HepG2 (cell line): ENCODE data around the gene EYA2. TPM values are rescaled to one million over a fixed set of nuclear protein-coding genes. Genes with fewer than 3 reads are reported as not detected.
A peak's percentile ranks its signal among the peaks of the same experiment; 100 is the strongest.

ENCODE experiments used
- CBX2 ChIP-seq, 2 experiments: fragments of 200-600 bp in 1 of 2; sonication (generic); formaldehyde crosslinking in 1 of 2; IDR thresholded peaks; 2 replicates each; pipeline versions ENCODE4 v1.7.0 to v1.8.1; 2018 to 2022; ENCODE audit warnings: low read depth in 2 of 2, low read length in 1 of 2, mild to moderate bottlenecking in 1 of 2, missing genetic modification reagents in 1 of 2
- EHMT2 ChIP-seq: fragments of 200-600 bp; sonication (generic); IDR thresholded peaks from 2 replicates; pipeline ENCODE4 v1.7.0; 2017; ENCODE audit warnings: antibody characterized with exemption, low read depth, low read length, borderline replicate concordance
- ELF1 ChIP-seq: sonication (generic); formaldehyde crosslinking; IDR thresholded peaks from 2 replicates; pipeline ENCODE4 v1.4.0; 2020; ENCODE audit warnings: missing genetic modification reagents
- ELF3 ChIP-seq: IDR thresholded peaks from 2 replicates; pipeline ENCODE4 v1.6.1; 2016; ENCODE audit warnings: missing genetic modification reagents, missing compliant biosample characterization
- FOXA1 ChIP-seq, 2 experiments: fragments of 450-650 bp in 1 of 2; sonication (generic) in 1 of 2; formaldehyde crosslinking in 1 of 2; IDR thresholded peaks; 2 replicates each; pipeline versions ENCODE4 v1.4.0 to v1.6.1; 2016 to 2020; ENCODE audit warnings: missing genetic modification reagents in 1 of 2
- GABPB1 ChIP-seq: IDR thresholded peaks from 2 replicates; pipeline ENCODE4 v1.6.1; 2016; ENCODE audit warnings: mild to moderate bottlenecking, missing genetic modification reagents, moderate library complexity, missing compliant biosample characterization
- GLI4 ChIP-seq: sonication (generic); formaldehyde crosslinking; IDR thresholded peaks from 2 replicates; pipeline ENCODE4 v1.5.1; 2020; ENCODE audit warnings: missing genetic modification reagents, mild to moderate bottlenecking, moderate library complexity, borderline replicate concordance
- HDAC2 ChIP-seq: sonication (generic); formaldehyde crosslinking; IDR thresholded peaks from 2 replicates; pipeline ENCODE4 v1.4.0; 2020; ENCODE audit warnings: missing genetic modification reagents
- HES4 ChIP-seq: sonication (generic); formaldehyde crosslinking; IDR thresholded peaks from 2 replicates; pipeline ENCODE4 v1.9.0; 2021; ENCODE audit warnings: mild to moderate bottlenecking, missing genetic modification reagents, borderline replicate concordance
- MEIS1 ChIP-seq: sonication (generic); formaldehyde crosslinking; IDR thresholded peaks from 2 replicates; pipeline ENCODE4 v1.9.0; 2021; ENCODE audit warnings: mild to moderate bottlenecking, missing genetic modification reagents, moderate library complexity, borderline replicate concordance
- PHF21A ChIP-seq: sonication (generic); formaldehyde crosslinking; IDR thresholded peaks from 2 replicates; pipeline ENCODE4 v1.5.0; 2020; ENCODE audit warnings: mild to moderate bottlenecking, missing genetic modification reagents
- POGZ ChIP-seq: sonication (generic); formaldehyde crosslinking; IDR thresholded peaks from 2 replicates; pipeline ENCODE4 v1.4.0; 2020; ENCODE audit warnings: mild to moderate bottlenecking, missing genetic modification reagents
- SALL1 ChIP-seq: sonication (generic); formaldehyde crosslinking; IDR thresholded peaks from 2 replicates; pipeline ENCODE4 v1.8.0; 2022; ENCODE audit warnings: mild to moderate bottlenecking, missing genetic modification reagents
- SP1 ChIP-seq, 2 experiments: fragments of 450-650 bp in 1 of 2; sonication (generic) in 1 of 2; formaldehyde crosslinking in 1 of 2; IDR thresholded peaks; 2 replicates each; pipeline versions ENCODE4 v1.4.0 to v1.6.1; 2016 to 2020; ENCODE audit warnings: missing genetic modification reagents in 1 of 2
- SUZ12 ChIP-seq: fragments of 150-350 bp; IDR thresholded peaks from 2 replicates; pipeline ENCODE4 v1.6.1; 2014; ENCODE audit warnings: low read depth, low read length
- THAP11 ChIP-seq: IDR thresholded peaks from 2 replicates; pipeline ENCODE4 v1.6.1; 2016; ENCODE audit warnings: missing biosample characterization, missing genetic modification reagents
- ZBTB20 ChIP-seq: sonication (generic); formaldehyde crosslinking; IDR thresholded peaks from 2 replicates; pipeline ENCODE4 v1.8.1; 2023; ENCODE audit warnings: missing genetic modification reagents, low read depth, mild to moderate bottlenecking, borderline replicate concordance
- ZFP36L2 ChIP-seq: sonication (generic); formaldehyde crosslinking; IDR thresholded peaks from 2 replicates; pipeline ENCODE4 v1.4.0; 2020; ENCODE audit warnings: missing genetic modification reagents
- ZFY ChIP-seq: sonication (generic); formaldehyde crosslinking; IDR thresholded peaks from 2 replicates; pipeline ENCODE4 v1.4.0; 2020; ENCODE audit warnings: missing genetic modification reagents
- ZMYM3 ChIP-seq: sonication (generic); formaldehyde crosslinking; IDR thresholded peaks from 2 replicates; pipeline ENCODE4 v1.5.1; 2020; ENCODE audit warnings: mild to moderate bottlenecking, missing genetic modification reagents
- ZNF12 ChIP-seq: sonication (generic); formaldehyde crosslinking; IDR thresholded peaks from 2 replicates; pipeline ENCODE4 v1.5.0; 2020; ENCODE audit warnings: missing genetic modification reagents
- ZNF44 ChIP-seq: sonication (generic); formaldehyde crosslinking; IDR thresholded peaks from 2 replicates; pipeline ENCODE4 v1.5.1; 2020; ENCODE audit warnings: mild to moderate bottlenecking, missing genetic modification reagents
- ZNF615 ChIP-seq: sonication (generic); formaldehyde crosslinking; IDR thresholded peaks from 2 replicates; pipeline ENCODE4 v1.5.0; 2020; ENCODE audit warnings: mild to moderate bottlenecking, missing genetic modification reagents, borderline replicate concordance
- ZNF660 ChIP-seq: sonication (generic); formaldehyde crosslinking; IDR thresholded peaks from 2 replicates; pipeline ENCODE4 v1.5.1; 2020; ENCODE audit warnings: mild to moderate bottlenecking, low read depth, missing genetic modification reagents, borderline replicate concordance
- ZNF883 ChIP-seq: sonication (generic); formaldehyde crosslinking; IDR thresholded peaks from 2 replicates; pipeline ENCODE4 v1.5.1; 2020; ENCODE audit warnings: mild to moderate bottlenecking, missing genetic modification reagents; ENCODE audit errors: not compliant biosample characterization
- polyA plus RNA-seq, 8 experiments: library from polyadenylated mRNA; depleted of rRNA in 3 of 8; stranded (reverse) in 7 of 8; unstranded in 1 of 8; fragments of >200 nt; fragmentation: Illumina TruSeq in 4 of 8; extraction: Trizol in 4 of 8; gene quantifications; 2 replicates each; pipeline versions ENCODE4 v1.2.1 to v1.2.3, GENCODE V29; 2011 to 2016; ENCODE audit warnings: low read depth in 4 of 8, missing spikeins in 1 of 8, mixed read lengths in 1 of 8; ENCODE audit not compliant: insufficient read depth in 1 of 8
- total RNA-seq, 5 experiments: library from RNA; depleted of rRNA; stranded (reverse); fragments of >200 nt; fragmentation: Illumina TruSeq; extraction: Trizol; gene quantifications; 2 replicates each; pipeline ENCODE4 v1.2.3, GENCODE V29; 2016; ENCODE audit warnings: low read depth in 1 of 5
- TF ChIP-seq, protein P1 (sequence below): sonication (generic); formaldehyde crosslinking; IDR thresholded peaks from 2 replicates; pipeline ENCODE4 v1.5.1; 2020; ENCODE audit warnings: mild to moderate bottlenecking, missing genetic modification reagents, moderate library complexity
- TF ChIP-seq, protein P2 (sequence below): sonication (generic); formaldehyde crosslinking; IDR thresholded peaks from 2 replicates; pipeline ENCODE4 v1.4.0; 2020; ENCODE audit warnings: missing genetic modification reagents
- TF ChIP-seq, protein P3 (sequence below): IDR thresholded peaks from 2 replicates; pipeline ENCODE4 v1.6.1; 2012; ENCODE audit warnings: inconsistent platforms

The EYA2 gene
- total and polyA plus RNA-seq, 2 of the 13 experiments (the other 11 are each of a cell fraction or from before 2014, with no cell fraction given), result not detected

DNA sequence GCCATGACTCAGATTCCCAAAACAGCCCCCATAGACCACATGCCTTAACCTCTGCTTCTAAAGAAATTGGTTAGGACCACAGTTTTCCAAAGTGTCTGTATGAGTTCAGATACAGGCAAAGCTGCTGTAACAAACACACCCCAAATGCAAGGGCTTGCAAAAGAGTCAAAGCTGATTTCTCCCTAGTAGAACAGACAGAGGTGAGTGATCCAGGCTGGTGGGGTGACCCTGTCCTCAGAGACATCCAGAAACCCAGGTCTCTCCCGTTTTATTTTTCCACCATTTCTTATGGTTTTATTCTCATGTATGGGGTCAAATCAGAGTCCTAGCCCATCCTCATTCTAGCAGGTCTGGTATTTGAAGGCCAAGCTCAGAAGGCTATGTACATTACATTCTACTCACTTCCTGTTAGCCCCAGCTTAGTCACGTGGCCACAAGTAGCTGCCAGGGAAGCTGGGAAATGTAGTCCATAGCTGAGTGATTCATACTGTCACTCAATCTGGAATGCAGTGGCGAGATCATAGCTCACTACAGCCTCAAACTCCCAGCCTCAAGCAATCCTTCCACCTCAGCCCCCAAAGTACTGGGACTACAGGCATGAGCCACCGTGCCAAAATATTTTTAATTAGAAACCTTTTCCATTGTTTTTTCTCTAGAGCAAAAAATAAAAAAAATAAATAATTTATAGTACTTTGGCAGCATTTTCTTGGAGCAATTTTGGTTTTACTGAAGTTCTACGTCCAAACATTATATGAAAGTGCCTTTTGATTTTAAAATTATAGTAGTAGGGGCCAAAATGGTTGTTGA is 286.6 kb downstream of the EYA2 start (continued):
- peak; percentile 67; the same call in 1 of the 2 replicates for TF ChIP-seq ZFY (CRISPR knock-in tag)
- TF ChIP-seq SALL1 (CRISPR knock-in tag), result 0 out of 2 replicates have a peak, but pooled peaks have one; percentile 40
- peak; percentile 89 for TF ChIP-seq GABPB1 (CRISPR knock-in tag)
- TF ChIP-seq FOXA1 (IDR thresholded peaks at IDR 0.05), result no peak
- TF ChIP-seq FOXA1 (CRISPR knock-in tag; IDR thresholded peaks at IDR 0.05), result peak; percentile 94
- no peak for TF ChIP-seq HES4 (CRISPR knock-in tag)
- TF ChIP-seq ZNF12 (CRISPR knock-in tag), result peak; percentile 97
- TF ChIP-seq ZFP36L2 (CRISPR knock-in tag), result no peak
- peak; percentile 99 for TF ChIP-seq THAP11 (CRISPR knock-in tag)
- TF ChIP-seq, protein P1, sequence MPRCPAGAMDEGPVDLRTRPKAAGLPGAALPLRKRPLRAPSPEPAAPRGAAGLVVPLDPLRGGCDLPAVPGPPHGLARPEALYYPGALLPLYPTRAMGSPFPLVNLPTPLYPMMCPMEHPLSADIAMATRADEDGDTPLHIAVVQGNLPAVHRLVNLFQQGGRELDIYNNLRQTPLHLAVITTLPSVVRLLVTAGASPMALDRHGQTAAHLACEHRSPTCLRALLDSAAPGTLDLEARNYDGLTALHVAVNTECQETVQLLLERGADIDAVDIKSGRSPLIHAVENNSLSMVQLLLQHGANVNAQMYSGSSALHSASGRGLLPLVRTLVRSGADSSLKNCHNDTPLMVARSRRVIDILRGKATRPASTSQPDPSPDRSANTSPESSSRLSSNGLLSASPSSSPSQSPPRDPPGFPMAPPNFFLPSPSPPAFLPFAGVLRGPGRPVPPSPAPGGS (CRISPR knock-in tag), result peak; percentile 77
- TF ChIP-seq SUZ12, result peak; percentile 90
- peak; percentile 61; the same call in 1 of the 2 replicates for TF ChIP-seq ZBTB20
- no peak for TF ChIP-seq CBX2 (IDR thresholded peaks at IDR 0.05; ENCODE audit: low read depth, low read length)
- TF ChIP-seq CBX2 (CRISPR knock-in tag; IDR thresholded peaks at IDR 0.05; ENCODE audit: low read depth), result no peak
- TF ChIP-seq SP1 (IDR thresholded peaks at IDR 0.05), result no peak
- 0 out of 2 replicates have a peak, but pooled peaks have one; percentile 19 for TF ChIP-seq SP1 (CRISPR knock-in tag; IDR thresholded peaks at IDR 0.05)
- TF ChIP-seq, protein P2, sequence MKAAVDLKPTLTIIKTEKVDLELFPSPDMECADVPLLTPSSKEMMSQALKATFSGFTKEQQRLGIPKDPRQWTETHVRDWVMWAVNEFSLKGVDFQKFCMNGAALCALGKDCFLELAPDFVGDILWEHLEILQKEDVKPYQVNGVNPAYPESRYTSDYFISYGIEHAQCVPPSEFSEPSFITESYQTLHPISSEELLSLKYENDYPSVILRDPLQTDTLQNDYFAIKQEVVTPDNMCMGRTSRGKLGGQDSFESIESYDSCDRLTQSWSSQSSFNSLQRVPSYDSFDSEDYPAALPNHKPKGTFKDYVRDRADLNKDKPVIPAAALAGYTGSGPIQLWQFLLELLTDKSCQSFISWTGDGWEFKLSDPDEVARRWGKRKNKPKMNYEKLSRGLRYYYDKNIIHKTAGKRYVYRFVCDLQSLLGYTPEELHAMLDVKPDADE (CRISPR knock-in tag), result no peak
- TF ChIP-seq ZNF44, result peak; percentile 88; the same call in 1 of the 2 replicates
- peak; percentile 25 for TF ChIP-seq ZNF883 (CRISPR knock-in tag)
- TF ChIP-seq MEIS1 (CRISPR knock-in tag), result 0 out of 2 replicates have a peak, but pooled peaks have one; percentile 62
- TF ChIP-seq ZMYM3 (CRISPR knock-in tag), result peak; percentile 87; the same call in 1 of the 2 replicates
- TF ChIP-seq ZNF660 (CRISPR knock-in tag), result no peak
- TF ChIP-seq, protein P3, sequence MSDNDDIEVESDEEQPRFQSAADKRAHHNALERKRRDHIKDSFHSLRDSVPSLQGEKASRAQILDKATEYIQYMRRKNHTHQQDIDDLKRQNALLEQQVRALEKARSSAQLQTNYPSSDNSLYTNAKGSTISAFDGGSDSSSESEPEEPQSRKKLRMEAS, result 0 out of 2 replicates have a peak, but pooled peaks have one; percentile 40
- TF ChIP-seq ZNF615 (CRISPR knock-in tag), result no peak
- TF ChIP-seq ELF3 (CRISPR knock-in tag), result peak; percentile 99
- TF ChIP-seq HDAC2 (CRISPR knock-in tag), result peak; percentile 57; the same call in 1 of the 2 replicates
- peak; percentile 75; the same call in 1 of the 2 replicates for TF ChIP-seq GLI4 (CRISPR knock-in tag)
- peak; percentile 50; the same call in 1 of the 2 replicates for TF ChIP-seq PHF21A (CRISPR knock-in tag)
- TF ChIP-seq EHMT2, result peak; percentile 26; the same call in 1 of the 2 replicates
- peak; percentile 60 for TF ChIP-seq POGZ (CRISPR knock-in tag)
- peak; percentile 99 for TF ChIP-seq ELF1 (CRISPR knock-in tag)
